GM19193 (cell line): Measurements from ENCODE around the gene IL2RG.

Source experiments
- POLR2A ChIP-seq: IDR thresholded peaks from 4 replicates; pipeline ENCODE4 v1.6.1; 2011; ENCODE audit not compliant: insufficient read depth, insufficient read length; ENCODE audit errors: extremely low read depth

The IL2RG gene

DNA sequence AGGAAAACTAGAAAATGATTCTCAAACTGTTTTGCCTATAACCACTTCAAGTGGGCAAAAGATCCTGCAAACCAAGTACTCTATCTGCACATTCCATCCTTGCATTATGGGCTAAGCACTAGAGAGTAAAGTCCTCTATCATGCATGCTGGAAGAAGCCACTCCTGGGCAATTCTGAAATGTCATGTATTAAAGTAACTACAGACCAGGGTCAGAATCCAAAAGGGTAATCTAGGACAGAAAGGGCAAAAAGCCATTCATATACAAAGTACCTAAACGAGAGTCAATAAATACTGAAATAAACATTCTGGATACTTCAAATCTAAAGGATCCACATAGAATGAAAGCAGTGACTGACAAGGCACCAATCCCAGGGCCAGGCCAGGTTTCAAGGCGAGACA is 44.3 kb downstream of the IL2RG start:
- no peak for TF ChIP-seq POLR2A

DNA sequence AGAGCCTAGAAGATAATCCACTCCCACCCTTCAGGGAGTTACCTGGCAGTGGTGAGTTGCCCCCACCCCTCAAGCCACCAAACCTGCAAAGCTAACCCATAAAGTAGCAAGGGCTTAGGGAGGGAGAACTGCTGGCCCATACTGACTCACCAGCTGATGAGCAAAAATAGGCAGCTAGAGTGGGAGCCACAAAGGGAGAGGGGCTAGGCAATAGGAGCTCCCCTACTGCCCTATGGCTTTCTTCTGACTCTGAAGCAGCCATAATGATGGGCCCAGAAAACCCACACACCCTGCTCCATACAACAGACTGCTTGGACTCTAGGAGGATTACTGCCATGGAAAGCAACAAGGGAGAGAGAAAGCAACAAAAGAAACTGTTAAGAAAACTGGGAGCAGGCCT is 51.2 kb downstream of the IL2RG start:
- no peak for TF ChIP-seq POLR2A

DNA sequence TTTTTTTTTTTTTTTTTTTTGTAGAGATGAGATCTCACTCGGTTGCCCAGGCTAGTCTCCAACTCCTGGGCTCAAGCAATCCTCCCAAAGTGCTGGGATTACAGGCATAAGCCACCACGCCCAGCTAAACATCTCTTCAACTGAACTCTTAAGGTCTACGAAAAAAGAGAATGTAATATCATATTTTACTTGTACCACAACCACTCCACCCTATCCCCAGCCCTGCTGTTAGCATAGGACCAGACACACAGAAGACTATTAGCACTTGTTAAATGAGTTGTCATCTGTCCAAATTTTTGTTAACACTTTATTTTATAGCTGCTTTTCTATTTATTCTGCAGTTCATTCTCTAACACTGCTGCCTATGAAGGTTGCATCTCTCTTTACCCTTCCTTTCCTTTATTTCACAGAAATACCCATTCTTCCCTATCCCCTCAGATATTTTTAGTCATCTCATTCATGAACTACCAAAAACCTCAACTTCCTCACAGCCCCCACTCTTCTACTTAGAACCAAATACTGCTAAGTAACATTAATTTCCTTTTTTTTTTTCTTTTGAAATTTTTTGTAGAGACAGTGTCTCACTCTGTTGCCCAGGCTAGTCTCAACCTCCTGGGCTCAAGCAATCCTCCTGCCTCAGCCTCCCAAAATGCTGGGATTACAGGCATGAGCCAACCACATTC is 53.4 kb downstream of the IL2RG start:
- no peak for TF ChIP-seq POLR2A
